Smooth muscle cell (in vitro differentiated cells): ENCODE data around the gene LAMA4. TPM values are rescaled to one million over a fixed set of nuclear protein-coding genes. Genes with fewer than 3 reads are reported as not detected.
A peak's percentile ranks its signal among the peaks of the same experiment; 100 is the strongest.

Experiments
- DNase-seq: peaks from one replicate; lab custom pipeline; 2025; ENCODE audit not compliant: unreplicated experiment; lab: John Stamatoyannopoulos, UW
- H2AFZ ChIP-seq: fragments of 200-600 bp; sonication (generic); 2 replicates; pipeline ENCODE4 v1.6.0; 2016; ENCODE audit warnings: antibody characterized with exemption, low read depth, mild to moderate bottlenecking
- H3F3A ChIP-seq: fragments of 200-600 bp; sonication (generic); 2 replicates; pipeline ENCODE4 v1.6.0; 2017; ENCODE audit warnings: antibody characterized with exemption, low read depth
- H3K27ac ChIP-seq: fragments of 200-600 bp; sonication (generic); 2 replicates; pipeline ENCODE4 v1.5.1; 2016; ENCODE audit warnings: low read depth, mild to moderate bottlenecking
- H3K27me3 ChIP-seq: fragments of 200-600 bp; sonication (generic); 2 replicates; pipeline ENCODE4 v1.6.1; 2016; ENCODE audit warnings: low read depth, mild to moderate bottlenecking
- H3K36me3 ChIP-seq: fragments of 200-600 bp; sonication (generic); 2 replicates; pipeline ENCODE4 v1.5.1; 2016; ENCODE audit warnings: low read depth
- H3K4me1 ChIP-seq: fragments of 200-600 bp; sonication (generic); 2 replicates; pipeline ENCODE4 v1.5.1; 2016; ENCODE audit warnings: low read depth
- H3K4me2 ChIP-seq: fragments of 200-600 bp; sonication (generic); 2 replicates; pipeline ENCODE4 v1.6.0; 2016; ENCODE audit warnings: mild to moderate bottlenecking
- H3K4me3 ChIP-seq: fragments of 200-600 bp; sonication (generic); 2 replicates; pipeline ENCODE4 v1.5.1; 2016; ENCODE audit warnings: mild to moderate bottlenecking
- H3K79me2 ChIP-seq: fragments of 200-600 bp; sonication (generic); 2 replicates; pipeline ENCODE4 v1.6.0; 2016; ENCODE audit warnings: low read depth, mild to moderate bottlenecking
- H3K9ac ChIP-seq: fragments of 200-600 bp; sonication (generic); 2 replicates; pipeline ENCODE4 v1.6.0; 2016; ENCODE audit warnings: low read depth
- H3K9me3 ChIP-seq: fragments of 200-600 bp; sonication (generic); replicated peaks from 2 replicates; pipeline ENCODE4 v1.5.1; 2016; ENCODE audit warnings: low read depth
- H4K20me1 ChIP-seq: fragments of 200-600 bp; sonication (generic); 2 replicates; pipeline ENCODE4 v1.6.0; 2016; ENCODE audit warnings: low read depth
- WGBS: methylation state at CpG from one replicate; pipeline ENCODE4 v1.1.7; 2016; ENCODE audit warnings: low lambda C conversion rate; 5-methylcytosine and 5-hydroxymethylcytosine counted together
- polyA plus RNA-seq: library from polyadenylated mRNA; unstranded; fragments of >200 nt; fragmentation: Nextera tagmentation; extraction: Ambion mirVana; gene quantifications from 2 replicates; pipeline ENCODE4 v1.2.1, GENCODE V29; 2016
- total RNA-seq: library from RNA; depleted of rRNA; stranded (reverse); fragments of >200 nt; gene quantifications from 2 replicates; pipeline ENCODE4 v1.2.3, GENCODE V29; 2014
- TF ChIP-seq, protein P1 (sequence below): fragments of 200-600 bp; sonication (generic); IDR thresholded peaks from 2 replicates; pipeline ENCODE4 v1.5.1; 2017; ENCODE audit warnings: borderline replicate concordance, mild to moderate bottlenecking, antibody characterized with exemption; ENCODE audit not compliant: insufficient read depth, poor library complexity, severe bottlenecking

Gene LAMA4
- total and polyA plus RNA-seq, 2 experiments from 2014 or later, result 9.1 to 29.4 TPM

DNA sequence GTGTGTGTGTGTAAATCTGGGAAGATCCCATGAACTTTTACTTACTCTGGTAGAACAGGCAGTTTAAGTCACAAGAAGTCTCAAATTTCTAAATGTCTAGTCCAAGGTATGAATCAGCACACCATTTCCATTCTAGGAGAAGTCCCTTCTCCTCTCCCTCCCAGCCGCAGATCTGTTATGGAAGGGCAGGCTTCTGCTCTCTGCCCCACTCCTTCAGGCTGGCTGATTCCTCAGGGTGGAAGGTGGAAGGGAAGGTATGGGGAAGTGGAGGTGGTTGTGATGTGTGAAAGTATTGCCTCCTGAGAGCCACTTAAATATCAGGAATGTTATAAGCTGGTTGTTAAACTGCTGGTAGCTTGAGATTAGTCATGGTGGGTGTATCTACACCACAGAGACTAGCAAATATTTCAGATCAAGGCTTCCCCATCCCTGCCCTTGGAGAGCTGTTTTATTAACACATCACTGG lies 44.5 kb upstream of the LAMA4 start:
- H3K4me1 ChIP-seq, result no peaks in the 10 kb centered on the region
- no peaks in the 10 kb centered on the region for H3K27me3 ChIP-seq
- no peaks in the 10 kb centered on the region for H3F3A ChIP-seq
- TF ChIP-seq, protein P1, sequence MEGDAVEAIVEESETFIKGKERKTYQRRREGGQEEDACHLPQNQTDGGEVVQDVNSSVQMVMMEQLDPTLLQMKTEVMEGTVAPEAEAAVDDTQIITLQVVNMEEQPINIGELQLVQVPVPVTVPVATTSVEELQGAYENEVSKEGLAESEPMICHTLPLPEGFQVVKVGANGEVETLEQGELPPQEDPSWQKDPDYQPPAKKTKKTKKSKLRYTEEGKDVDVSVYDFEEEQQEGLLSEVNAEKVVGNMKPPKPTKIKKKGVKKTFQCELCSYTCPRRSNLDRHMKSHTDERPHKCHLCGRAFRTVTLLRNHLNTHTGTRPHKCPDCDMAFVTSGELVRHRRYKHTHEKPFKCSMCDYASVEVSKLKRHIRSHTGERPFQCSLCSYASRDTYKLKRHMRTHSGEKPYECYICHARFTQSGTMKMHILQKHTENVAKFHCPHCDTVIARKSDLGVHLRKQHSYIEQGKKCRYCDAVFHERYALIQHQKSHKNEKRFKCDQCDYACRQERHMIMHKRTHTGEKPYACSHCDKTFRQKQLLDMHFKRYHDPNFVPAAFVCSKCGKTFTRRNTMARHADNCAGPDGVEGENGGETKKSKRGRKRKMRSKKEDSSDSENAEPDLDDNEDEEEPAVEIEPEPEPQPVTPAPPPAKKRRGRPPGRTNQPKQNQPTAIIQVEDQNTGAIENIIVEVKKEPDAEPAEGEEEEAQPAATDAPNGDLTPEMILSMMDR, result no peak
- H3K4me3 ChIP-seq, result no peak overlapping the region
- no peaks in the 10 kb centered on the region for H3K36me3 ChIP-seq
- peak overlapping the region; percentile 10 for H2AFZ ChIP-seq
- 48% methylated on average over 1 of the region's 1 CpG for WGBS
- peak overlapping the region; percentile 92 for H3K27ac ChIP-seq
- H4K20me1 ChIP-seq, result no peaks in the 10 kb centered on the region
- H3K79me2 ChIP-seq, result no peaks in the 10 kb centered on the region
- H3K4me2 ChIP-seq, result peak overlapping the region; percentile 56
- peak overlapping the region; percentile 79 for H3K9ac ChIP-seq
- no peak for DNase-seq
- H3K9me3 ChIP-seq, result no peaks in the 10 kb centered on the region

DNA sequence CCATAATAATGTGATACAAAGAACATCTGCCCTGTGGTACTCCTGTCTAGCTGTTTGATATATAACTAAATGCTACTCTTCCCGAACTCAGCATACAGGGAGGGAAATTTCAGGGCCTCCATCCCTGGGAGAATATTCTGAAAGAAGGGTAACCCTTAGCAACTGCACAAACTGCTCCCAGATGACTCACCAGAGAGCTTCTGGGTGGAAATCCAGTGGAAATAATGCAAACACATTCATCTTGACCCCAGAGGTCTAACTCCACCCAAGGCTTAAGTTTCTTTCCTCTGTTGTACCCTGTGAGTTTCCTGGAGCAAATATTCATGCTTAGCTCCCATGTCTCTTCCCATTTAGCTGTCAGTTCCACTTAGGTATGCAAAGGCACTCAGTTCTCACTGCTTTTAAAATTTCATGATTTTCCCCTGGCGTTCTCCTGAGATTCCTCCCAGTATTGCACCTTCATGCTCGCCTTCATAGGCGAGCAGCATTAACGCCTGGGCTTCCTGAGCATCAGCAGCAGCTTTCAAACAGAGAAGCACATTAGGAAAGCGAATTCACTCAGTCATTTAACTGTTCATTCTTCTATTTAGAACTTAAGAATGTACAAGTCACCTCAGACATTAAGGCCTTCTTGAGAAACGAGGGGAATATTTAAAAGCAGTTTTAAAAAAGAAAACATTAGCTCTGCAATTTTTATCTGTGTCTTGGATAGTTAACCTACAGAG lies 43.8 kb upstream of the LAMA4 start:
- Histone ChIP-seq H2AFZ (no peak overlapping the region), H3K27me3 (no peaks in the 10 kb centered on the region), H3K79me2 (no peaks in the 10 kb centered on the region), H3K4me2 (peak overlapping the region; percentile 56), H3K4me1 (no peaks in the 10 kb centered on the region), H3K9ac (peak overlapping the region; percentile 79), H3F3A (no peaks in the 10 kb centered on the region), H3K27ac (peak overlapping the region; percentile 92), H3K4me3 (no peak overlapping the region), H3K36me3 (no peaks in the 10 kb centered on the region), H4K20me1 (no peaks in the 10 kb centered on the region), H3K9me3 (no peaks in the 10 kb centered on the region)
- DNase-seq, result no peak
- TF ChIP-seq, protein P1, result no peak
- 87% methylated on average over 7 of the region's 7 CpGs for WGBS

DNA sequence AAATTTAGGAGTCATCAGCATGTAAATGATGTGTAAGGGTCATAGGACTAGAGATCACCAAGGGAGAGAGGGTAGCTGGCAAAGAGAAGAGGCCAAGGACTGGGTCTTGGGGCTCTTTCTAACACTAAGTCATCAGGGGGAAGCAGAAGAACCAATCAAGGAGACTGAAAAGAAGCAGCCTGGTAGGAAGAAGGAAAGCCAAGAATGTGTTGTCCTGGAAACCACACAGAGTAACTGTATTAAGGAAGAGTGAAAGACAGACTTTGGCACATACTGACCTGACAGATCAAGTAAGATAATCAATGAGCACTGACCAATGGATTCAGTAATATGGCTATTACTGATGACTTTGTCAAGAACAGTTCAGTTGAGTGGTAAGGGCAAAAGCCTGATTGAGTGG lies 42.3 kb upstream of the LAMA4 start:
- no peaks in the 10 kb centered on the region for H3K9me3 ChIP-seq
- H2AFZ ChIP-seq, result no peak overlapping the region
- no peak overlapping the region for H3K9ac ChIP-seq
- no peaks in the 10 kb centered on the region for H3F3A ChIP-seq
- DNase-seq, result no peak
- H3K36me3 ChIP-seq, result no peaks in the 10 kb centered on the region
- H3K27ac ChIP-seq, result no peak overlapping the region
- no peaks in the 10 kb centered on the region for H3K4me1 ChIP-seq
- H3K4me3 ChIP-seq, result no peak overlapping the region
- TF ChIP-seq, protein P1, result no peak
- no peaks in the 10 kb centered on the region for H4K20me1 ChIP-seq
- no peak overlapping the region for H3K4me2 ChIP-seq
- H3K79me2 ChIP-seq, result no peaks in the 10 kb centered on the region
- H3K27me3 ChIP-seq, result peaks cover 9% of the 10 kb centered on the region

DNA sequence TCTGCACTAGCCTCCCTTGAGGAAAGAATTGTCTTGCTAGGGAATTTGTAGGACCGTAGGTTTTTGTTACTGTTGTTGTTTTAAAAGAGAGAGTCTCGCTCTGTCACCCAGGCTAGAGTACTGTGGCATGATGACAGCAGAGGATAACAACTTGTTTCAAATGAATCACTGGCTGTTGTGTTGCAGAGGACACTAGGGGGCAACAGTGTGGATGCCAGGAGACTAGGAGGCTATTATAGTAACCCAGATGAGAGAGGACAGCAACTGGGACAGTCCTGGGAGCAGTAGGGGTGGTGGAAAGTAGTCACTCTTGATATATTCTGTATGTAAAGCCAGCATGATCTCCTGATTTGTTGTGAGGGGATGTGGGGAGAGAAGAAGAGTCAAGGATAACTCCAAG lies 41.8 kb upstream of the LAMA4 start:
- TF ChIP-seq, protein P1, result peak; percentile 41

More for the DNA sequence above, 41.8 kb upstream of the LAMA4 start:
- no peak for DNase-seq
- Histone ChIP-seq H3K9ac (no peak overlapping the region), H3K4me1 (no peaks in the 10 kb centered on the region), H3K27me3 (peaks cover 12% of the 10 kb centered on the region), H4K20me1 (no peaks in the 10 kb centered on the region), H3K36me3 (no peaks in the 10 kb centered on the region), H3K79me2 (no peaks in the 10 kb centered on the region), H3F3A (no peaks in the 10 kb centered on the region), H3K4me3 (no peak overlapping the region), H3K27ac (no peak overlapping the region), H3K9me3 (no peaks in the 10 kb centered on the region), H3K4me2 (no peak overlapping the region), H2AFZ (no peak overlapping the region)
- 38% methylated on average over 2 of the region's 2 CpGs for WGBS
